Measurements from ENCODE around the gene CTNNBL1. TPM values are rescaled to one million over a fixed set of nuclear protein-coding genes. Genes with fewer than 3 reads are reported as not detected.

Gene CTNNBL1
- total and polyA plus RNA-seq, 2 donors = 46.5 to 61.9 TPM

- H3K4me1 ChIP-seq (ENCODE audit: control insufficient read depth in 2 of 2, insufficient read depth in 2 of 2, low read length in 2 of 2) = no peaks in the 10 kb centered on the region
- no peaks in the 10 kb centered on the region for H3K9me3 ChIP-seq (ENCODE audit: control insufficient read depth in 2 of 2, insufficient read depth in 1 of 2, low read length in 1 of 2)
- peaks cover 32 to 75% of the 10 kb centered on the region in 2 donors for H3K27me3 ChIP-seq (ENCODE audit: control insufficient read depth in 2 of 2, insufficient read depth in 1 of 2, low read length in 1 of 2)
- no peak within 1 kb of the TSS for H3K27ac ChIP-seq (ENCODE audit: low read depth in 1 of 2, low read length in 1 of 2)
- H3K4me3 ChIP-seq (ENCODE audit: low read length in 2 of 2) = no peak within 1 kb of the TSS
- 8% methylated on average over 71 of the region's 71 CpGs for WGBS
- DNase-seq (ENCODE audit: low read depth in 6 of 9, low spot score in 9 of 9) = no peak
- H3K36me3 ChIP-seq (ENCODE audit: control insufficient read depth in 2 of 2, insufficient read depth in 2 of 2, low read length in 1 of 2) = no peaks in the 10 kb centered on the region
Measured at GRCh38 chr20:37902504-37903313, 208.9 kb downstream of the CTNNBL1 start, which contains the start of gene VSTM2L. Gene VSTM2L, plus strand, starts transcription at chr20:37903127. Its CDS starts 224 bp downstream, at chr20:37903351.

- 28% methylated on average over 65 of the region's 67 CpGs for WGBS
- no peak overlapping the region for H3K4me3 ChIP-seq (ENCODE audit: low read length in 2 of 2)
- H3K36me3 ChIP-seq (ENCODE audit: control insufficient read depth in 2 of 2, insufficient read depth in 2 of 2, low read length in 1 of 2) = no peaks in the 10 kb centered on the region
- H3K27me3 ChIP-seq (ENCODE audit: control insufficient read depth in 2 of 2, insufficient read depth in 1 of 2, low read length in 1 of 2) = peaks cover 32 to 80% of the 10 kb centered on the region in 2 donors
- no peaks in the 10 kb centered on the region for H3K9me3 ChIP-seq (ENCODE audit: control insufficient read depth in 2 of 2, insufficient read depth in 1 of 2, low read length in 1 of 2)
- no peaks in the 10 kb centered on the region for H3K4me1 ChIP-seq (ENCODE audit: control insufficient read depth in 2 of 2, insufficient read depth in 2 of 2, low read length in 2 of 2)
- H3K27ac ChIP-seq (ENCODE audit: low read depth in 1 of 2, low read length in 1 of 2) = no peak overlapping the region
- DNase-seq (ENCODE audit: low read depth in 6 of 9, low spot score in 9 of 9) = no peak
Measured at GRCh38 chr20:37903317-37904007, 209.6 kb downstream of the CTNNBL1 start.

- 83% methylated on average over 12 of the region's 12 CpGs for WGBS
- no peak for DNase-seq (ENCODE audit: low read depth in 6 of 9, low spot score in 9 of 9)
- H3K27ac ChIP-seq (ENCODE audit: low read depth in 1 of 2, low read length in 1 of 2) = no peak overlapping the region
- H3K9me3 ChIP-seq (ENCODE audit: control insufficient read depth in 2 of 2, insufficient read depth in 1 of 2, low read length in 1 of 2) = peaks cover 0 to 1% of the 10 kb centered on the region in 2 donors
- no peaks in the 10 kb centered on the region for H3K4me1 ChIP-seq (ENCODE audit: control insufficient read depth in 2 of 2, insufficient read depth in 2 of 2, low read length in 2 of 2)
- peaks cover 32 to 84% of the 10 kb centered on the region in 2 donors for H3K27me3 ChIP-seq (ENCODE audit: control insufficient read depth in 2 of 2, insufficient read depth in 1 of 2, low read length in 1 of 2)
- no peak overlapping the region for H3K4me3 ChIP-seq (ENCODE audit: low read length in 2 of 2)
- no peaks in the 10 kb centered on the region for H3K36me3 ChIP-seq (ENCODE audit: control insufficient read depth in 2 of 2, insufficient read depth in 2 of 2, low read length in 1 of 2)
Measured at GRCh38 chr20:37904008-37904642, 210.3 kb downstream of the CTNNBL1 start.

- no peaks in the 10 kb centered on the region for H3K36me3 ChIP-seq (ENCODE audit: control insufficient read depth in 2 of 2, insufficient read depth in 2 of 2, low read length in 1 of 2)
- H3K27ac ChIP-seq (ENCODE audit: low read depth in 1 of 2, low read length in 1 of 2) = no peak overlapping the region
- DNase-seq (ENCODE audit: low read depth in 6 of 9, low spot score in 9 of 9) = no peak
- H3K4me3 ChIP-seq (ENCODE audit: low read length in 2 of 2) = no peak overlapping the region
- H3K27me3 ChIP-seq (ENCODE audit: control insufficient read depth in 2 of 2, insufficient read depth in 1 of 2, low read length in 1 of 2) = peaks cover 32 to 92% of the 10 kb centered on the region in 2 donors
- peaks cover 0 to 1% of the 10 kb centered on the region in 2 donors for H3K9me3 ChIP-seq (ENCODE audit: control insufficient read depth in 2 of 2, insufficient read depth in 1 of 2, low read length in 1 of 2)
- no peaks in the 10 kb centered on the region for H3K4me1 ChIP-seq (ENCODE audit: control insufficient read depth in 2 of 2, insufficient read depth in 2 of 2, low read length in 2 of 2)
- 79% methylated on average over 8 of the region's 8 CpGs for WGBS
Measured at GRCh38 chr20:37904845-37905373, 211.1 kb downstream of the CTNNBL1 start.

- H3K27ac ChIP-seq (ENCODE audit: low read depth in 1 of 2, low read length in 1 of 2) = no peak overlapping the region
- H3K4me3 ChIP-seq (ENCODE audit: low read length in 2 of 2) = no peak overlapping the region
- peaks cover 0 to 1% of the 10 kb centered on the region in 2 donors for H3K9me3 ChIP-seq (ENCODE audit: control insufficient read depth in 2 of 2, insufficient read depth in 1 of 2, low read length in 1 of 2)
- no peak for DNase-seq (ENCODE audit: low read depth in 6 of 9, low spot score in 9 of 9)
- H3K4me1 ChIP-seq (ENCODE audit: control insufficient read depth in 2 of 2, insufficient read depth in 2 of 2, low read length in 2 of 2) = no peaks in the 10 kb centered on the region
- H3K27me3 ChIP-seq (ENCODE audit: control insufficient read depth in 2 of 2, insufficient read depth in 1 of 2, low read length in 1 of 2) = peaks cover 32 to 85% of the 10 kb centered on the region in 2 donors
- no peaks in the 10 kb centered on the region for H3K36me3 ChIP-seq (ENCODE audit: control insufficient read depth in 2 of 2, insufficient read depth in 2 of 2, low read length in 1 of 2)
- 80% methylated on average over 16 of the region's 16 CpGs for WGBS
Measured at GRCh38 chr20:37905671-37906613, 212.1 kb downstream of the CTNNBL1 start.

- Histone ChIP-seq H3K4me1 (ENCODE audit: control insufficient read depth in 2 of 2, insufficient read depth in 2 of 2, low read length in 2 of 2) (peaks cover 0 to 4% of the 10 kb centered on the region in 2 donors), H3K36me3 (ENCODE audit: control insufficient read depth in 2 of 2, insufficient read depth in 2 of 2, low read length in 1 of 2) (no peaks in the 10 kb centered on the region), H3K27ac (ENCODE audit: low read depth in 1 of 2, low read length in 1 of 2) (no peak overlapping the region), H3K9me3 (ENCODE audit: control insufficient read depth in 2 of 2, insufficient read depth in 1 of 2, low read length in 1 of 2) (peaks cover 0 to 1% of the 10 kb centered on the region in 2 donors), H3K27me3 (ENCODE audit: control insufficient read depth in 2 of 2, insufficient read depth in 1 of 2, low read length in 1 of 2) (peaks cover 24 to 84% of the 10 kb centered on the region in 2 donors), H3K4me3 (ENCODE audit: low read length in 2 of 2) (no peak overlapping the region)
- 43% methylated on average over 3 of the region's 3 CpGs for WGBS
- no peak for DNase-seq (ENCODE audit: low read depth in 6 of 9, low spot score in 9 of 9)
Measured at GRCh38 chr20:37907330-37907676, 213.5 kb downstream of the CTNNBL1 start.

GRCh38 chr20:37907677-37908401 is 214.0 kb downstream of the CTNNBL1 start:
- no peaks in the 10 kb centered on the region for H3K36me3 ChIP-seq (ENCODE audit: control insufficient read depth in 2 of 2, insufficient read depth in 2 of 2, low read length in 1 of 2)

GRCh38 chr20:37911261-37911660 is 217.4 kb downstream of the CTNNBL1 start:
- WGBS = 80% methylated on average over 9 of the region's 9 CpGs
- Histone ChIP-seq H3K27ac (ENCODE audit: low read depth in 1 of 2, low read length in 1 of 2) (no peak overlapping the region), H3K9me3 (ENCODE audit: control insufficient read depth in 2 of 2, insufficient read depth in 1 of 2, low read length in 1 of 2) (peaks cover 1 to 10% of the 10 kb centered on the region in 2 donors), H3K4me3 (ENCODE audit: low read length in 2 of 2) (no peak overlapping the region), H3K27me3 (ENCODE audit: control insufficient read depth in 2 of 2, insufficient read depth in 1 of 2, low read length in 1 of 2) (peaks cover 14 to 82% of the 10 kb centered on the region in 2 donors), H3K4me1 (ENCODE audit: control insufficient read depth in 2 of 2, insufficient read depth in 2 of 2, low read length in 2 of 2) (peaks cover 3 to 24% of the 10 kb centered on the region in 2 donors), H3K36me3 (ENCODE audit: control insufficient read depth in 2 of 2, insufficient read depth in 2 of 2, low read length in 1 of 2) (no peaks in the 10 kb centered on the region)
- DNase-seq (ENCODE audit: low read depth in 6 of 9, low spot score in 9 of 9) = no peak

More at GRCh38 chr20:37907677-37908401, 214.0 kb downstream of the CTNNBL1 start:
- Histone ChIP-seq H3K4me1 (ENCODE audit: control insufficient read depth in 2 of 2, insufficient read depth in 2 of 2, low read length in 2 of 2) (peaks cover 0 to 4% of the 10 kb centered on the region in 2 donors), H3K4me3 (ENCODE audit: low read length in 2 of 2) (no peak overlapping the region), H3K9me3 (ENCODE audit: control insufficient read depth in 2 of 2, insufficient read depth in 1 of 2, low read length in 1 of 2) (peaks cover 0 to 1% of the 10 kb centered on the region in 2 donors), H3K27me3 (ENCODE audit: control insufficient read depth in 2 of 2, insufficient read depth in 1 of 2, low read length in 1 of 2) (peaks cover 21 to 83% of the 10 kb centered on the region in 2 donors), H3K27ac (ENCODE audit: low read depth in 1 of 2, low read length in 1 of 2) (no peak overlapping the region)
- no peak for DNase-seq (ENCODE audit: low read depth in 6 of 9, low spot score in 9 of 9)
- WGBS = 55% methylated on average over 17 of the region's 17 CpGs
